ENCODE results near the gene PLEKHF1. TPM values are rescaled to one million over a fixed set of nuclear protein-coding genes. Genes with fewer than 3 reads are reported as not detected.

PLEKHF1 gene
- total and polyA plus RNA-seq, 2 experiments from 2014 or later: 9.3 to 18.0 TPM

DNA sequence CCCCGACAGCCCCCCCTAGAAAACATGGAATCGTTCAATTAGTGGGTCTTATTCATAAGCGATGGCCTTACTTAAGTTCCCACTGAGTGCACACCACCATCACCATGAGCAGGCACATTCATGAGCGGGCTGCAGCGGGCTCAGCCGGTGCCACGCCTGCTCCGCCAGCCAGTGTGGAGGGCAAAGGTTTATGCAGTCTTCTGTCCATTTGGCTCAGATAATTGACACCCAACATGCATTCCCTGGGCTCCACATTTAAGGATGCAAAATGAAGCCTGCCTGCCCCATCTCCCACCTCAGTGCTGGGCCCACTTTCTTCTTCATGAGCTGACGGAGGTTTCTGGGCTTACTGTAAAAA, 37.7 kb downstream of the PLEKHF1 start:
- H3K27me3 ChIP-seq (replicated peaks; ENCODE audit: insufficient read depth): no peaks in the 10 kb centered on the region
- no peak overlapping the region for H2AFZ ChIP-seq
- H3K4me3 ChIP-seq: no peak overlapping the region
- no peak overlapping the region for H3K4me2 ChIP-seq (ENCODE audit: unreplicated experiment)
- TF ChIP-seq EZH2 (IDR thresholded peaks at IDR 0.05; ENCODE audit: insufficient read depth, poor library complexity, severe bottlenecking) (no peak), EZH2phosphoT487 (IDR thresholded peaks at IDR 0.05; ENCODE audit: insufficient read depth, low read depth) (no peak)
- no peak overlapping the region for H3K27ac ChIP-seq
- H3K9me3 ChIP-seq (ENCODE audit: low read depth): no peaks in the 10 kb centered on the region
- peaks cover 9% of the 10 kb centered on the region for H3F3A ChIP-seq (ENCODE audit: insufficient read depth)
- no peaks in the 10 kb centered on the region; the same call in 1 of the 2 replicates for H3K79me2 ChIP-seq (ENCODE audit: insufficient read depth)
- H3K9me2 ChIP-seq (ENCODE audit: insufficient read depth): no peaks in the 10 kb centered on the region
- in situ Hi-C loops (cut with MboI): no loop called here
- no peaks in the 10 kb centered on the region for H4K20me1 ChIP-seq (ENCODE audit: insufficient read depth)
- H3K36me3 ChIP-seq (ENCODE audit: low read depth): no peaks in the 10 kb centered on the region; the same call in 1 of the 2 replicates
- H3K4me1 ChIP-seq (ENCODE audit: insufficient read depth): no peaks in the 10 kb centered on the region
- WGBS, 2 experiments (ENCODE audit: low coverage in 1 of 2, low lambda C conversion rate in 2 of 2, missing lambda C conversion rate in 2 of 2): 79 to 98% methylated on average over 7 to 9 of the region's 9 CpGs
- H3K9ac ChIP-seq: no peak overlapping the region
- DNase-seq: no peak

DNA sequence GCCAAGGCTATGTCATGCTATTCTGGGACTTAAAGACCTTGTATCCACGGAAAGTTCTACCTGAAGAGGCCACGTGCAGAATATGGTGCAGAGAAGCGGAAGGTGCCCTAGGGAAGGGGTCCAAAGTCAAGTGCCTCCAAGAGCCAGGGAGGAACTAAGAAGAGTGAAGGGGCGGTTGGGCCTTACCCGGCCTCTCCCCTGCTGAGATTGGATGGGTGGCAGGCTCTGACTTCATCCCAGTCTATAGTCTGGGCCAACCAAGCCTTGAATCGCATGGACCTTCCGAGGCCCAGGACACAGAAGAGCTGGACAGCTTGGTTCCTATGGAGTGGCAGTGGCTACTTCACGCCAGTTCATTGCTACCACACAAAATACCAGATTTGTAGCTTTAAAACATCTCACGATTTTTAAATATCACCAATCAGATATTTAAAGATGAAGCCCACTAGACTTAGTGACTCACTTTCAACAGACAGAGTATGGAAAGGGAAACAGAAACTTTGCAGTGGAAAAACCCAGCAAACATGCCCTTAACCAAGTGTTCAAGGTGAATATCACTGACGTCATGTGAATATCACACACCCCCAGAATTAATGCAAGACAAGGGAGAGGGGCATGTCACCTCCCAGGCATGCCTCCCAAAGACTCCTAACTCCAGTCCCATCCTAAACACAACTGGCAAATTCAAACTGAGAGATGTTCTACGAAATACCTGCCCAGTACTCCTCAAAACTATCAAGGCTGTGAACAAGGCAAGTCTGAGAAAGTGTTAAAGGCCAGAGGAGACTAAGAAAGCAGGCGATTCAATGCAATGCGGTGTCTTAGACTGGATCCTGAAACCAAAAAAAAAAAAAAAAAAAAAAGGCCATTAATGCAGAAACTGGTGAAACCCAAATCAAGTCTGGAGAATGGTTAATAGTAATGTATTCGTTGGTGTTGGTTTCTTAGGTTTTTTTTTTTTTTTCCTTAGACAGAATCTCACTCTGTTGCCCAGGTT, 39.6 kb downstream of the PLEKHF1 start:
- H3K9me3 ChIP-seq (ENCODE audit: low read depth): no peaks in the 10 kb centered on the region
- in situ Hi-C loops (cut with MboI): no loop called here
- H3F3A ChIP-seq (ENCODE audit: insufficient read depth): peaks cover 9% of the 10 kb centered on the region
- no peak overlapping the region for H3K27ac ChIP-seq
- H2AFZ ChIP-seq: no peak overlapping the region
- no peak for DNase-seq
- no peak overlapping the region for H3K4me2 ChIP-seq (ENCODE audit: unreplicated experiment)
- H3K4me1 ChIP-seq (ENCODE audit: insufficient read depth): no peaks in the 10 kb centered on the region
- no peaks in the 10 kb centered on the region; the same call in 1 of the 2 replicates for H3K36me3 ChIP-seq (ENCODE audit: low read depth)
- H3K9me2 ChIP-seq (ENCODE audit: insufficient read depth): no peaks in the 10 kb centered on the region
- H3K9ac ChIP-seq: no peak overlapping the region
- TF ChIP-seq EZH2phosphoT487 (IDR thresholded peaks at IDR 0.05; ENCODE audit: insufficient read depth, low read depth) (no peak), EZH2 (IDR thresholded peaks at IDR 0.05; ENCODE audit: insufficient read depth, poor library complexity, severe bottlenecking) (no peak)
- 84 to 87% methylated on average over 14 of the region's 14 CpGs for WGBS, 2 experiments (ENCODE audit: low coverage in 1 of 2, low lambda C conversion rate in 2 of 2, missing lambda C conversion rate in 2 of 2)
- no peaks in the 10 kb centered on the region; the same call in 1 of the 2 replicates for H4K20me1 ChIP-seq (ENCODE audit: insufficient read depth)
- H3K27me3 ChIP-seq (replicated peaks; ENCODE audit: insufficient read depth): no peaks in the 10 kb centered on the region
- peaks cover 19% of the 10 kb centered on the region for H3K79me2 ChIP-seq (ENCODE audit: insufficient read depth)
- no peak overlapping the region for H3K4me3 ChIP-seq

DNA sequence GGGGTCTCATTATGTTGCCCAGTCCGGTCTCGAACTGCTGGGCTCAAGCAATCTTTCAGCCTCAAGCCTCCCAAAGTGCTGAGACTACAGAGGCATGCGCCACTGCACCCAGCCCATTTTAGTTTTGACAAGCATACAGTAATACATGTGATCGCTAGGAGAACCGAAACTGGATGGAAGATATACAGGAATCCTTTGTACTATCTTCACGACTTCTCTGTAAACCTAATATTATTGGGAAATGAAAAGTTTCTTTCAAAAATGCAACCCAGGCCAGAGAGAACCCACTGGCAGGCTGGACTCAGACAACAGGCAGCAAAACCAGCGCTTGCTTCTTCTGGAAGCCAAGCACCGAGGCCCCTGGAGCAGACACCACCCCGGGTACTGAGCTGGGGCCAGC, 40.4 kb downstream of the PLEKHF1 start:
- Histone ChIP-seq H2AFZ (no peak overlapping the region), H3K4me3 (no peak overlapping the region), H3K27me3 (replicated peaks; ENCODE audit: insufficient read depth) (no peaks in the 10 kb centered on the region), H3K4me2 (ENCODE audit: unreplicated experiment) (no peak overlapping the region), H3K9me2 (ENCODE audit: insufficient read depth) (no peaks in the 10 kb centered on the region), H4K20me1 (ENCODE audit: insufficient read depth) (peaks cover 4% of the 10 kb centered on the region; the same call in 1 of the 2 replicates), H3K4me1 (ENCODE audit: insufficient read depth) (no peaks in the 10 kb centered on the region), H3K9ac (no peak overlapping the region), H3K9me3 (ENCODE audit: low read depth) (no peaks in the 10 kb centered on the region), H3K36me3 (ENCODE audit: low read depth) (no peaks in the 10 kb centered on the region; the same call in 1 of the 2 replicates), H3F3A (ENCODE audit: insufficient read depth) (peaks cover 9% of the 10 kb centered on the region), H3K27ac (no peak overlapping the region), H3K79me2 (ENCODE audit: insufficient read depth) (peaks cover 27% of the 10 kb centered on the region)
- no peak for DNase-seq
- in situ Hi-C loops (cut with MboI): no loop called here
- 86 to 94% methylated on average over 9 of the region's 9 CpGs for WGBS, 2 experiments (ENCODE audit: low coverage in 1 of 2, low lambda C conversion rate in 2 of 2, missing lambda C conversion rate in 2 of 2)
- no peak for TF ChIP-seq EZH2 (IDR thresholded peaks at IDR 0.05; ENCODE audit: insufficient read depth, poor library complexity, severe bottlenecking)
- no peak for TF ChIP-seq EZH2phosphoT487 (IDR thresholded peaks at IDR 0.05; ENCODE audit: insufficient read depth, low read depth)

DNA sequence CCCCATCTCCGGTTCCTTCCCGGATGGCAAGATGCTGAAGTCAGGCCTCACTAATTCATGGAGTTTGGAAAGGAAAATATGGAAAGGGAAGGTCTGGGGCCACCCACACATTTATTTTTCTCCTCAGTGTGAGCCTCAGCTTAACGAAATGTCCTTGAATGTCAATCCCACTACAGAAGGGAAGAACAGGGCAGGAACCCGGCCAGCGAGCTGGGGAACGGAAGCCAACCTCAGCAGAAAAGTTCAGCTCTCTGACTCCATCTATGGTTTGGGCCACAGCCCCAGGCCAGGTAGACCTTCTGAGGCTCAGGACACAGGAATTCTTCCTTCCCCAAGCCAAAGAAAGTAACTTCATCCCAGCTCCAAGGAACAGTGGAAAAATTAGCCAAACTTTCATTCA, 41.4 kb downstream of the PLEKHF1 start:
- in situ Hi-C loops (cut with MboI): no loop called here

More for the DNA sequence above, 41.4 kb downstream of the PLEKHF1 start:
- no peak for DNase-seq
- 84 to 89% methylated on average over 6 of the region's 6 CpGs for WGBS, 2 experiments (ENCODE audit: low coverage in 1 of 2, low lambda C conversion rate in 2 of 2, missing lambda C conversion rate in 2 of 2)
- no peak overlapping the region for H3K4me3 ChIP-seq
- H3K9me3 ChIP-seq (ENCODE audit: low read depth): no peaks in the 10 kb centered on the region
- peaks cover 4% of the 10 kb centered on the region; the same call in 1 of the 2 replicates for H4K20me1 ChIP-seq (ENCODE audit: insufficient read depth)
- peaks cover 36% of the 10 kb centered on the region for H3K79me2 ChIP-seq (ENCODE audit: insufficient read depth)
- H3K4me1 ChIP-seq (ENCODE audit: insufficient read depth): no peaks in the 10 kb centered on the region
- no peaks in the 10 kb centered on the region for H3K27me3 ChIP-seq (replicated peaks; ENCODE audit: insufficient read depth)
- no peak overlapping the region for H3K27ac ChIP-seq
- peaks cover under 1% of the 10 kb centered on the region; the same call in 1 of the 2 replicates for H3F3A ChIP-seq (ENCODE audit: insufficient read depth)
- no peak overlapping the region for H3K9ac ChIP-seq
- TF ChIP-seq EZH2phosphoT487 (IDR thresholded peaks at IDR 0.05; ENCODE audit: insufficient read depth, low read depth) (no peak), EZH2 (IDR thresholded peaks at IDR 0.05; ENCODE audit: insufficient read depth, poor library complexity, severe bottlenecking) (no peak)
- no peaks in the 10 kb centered on the region; the same call in 1 of the 2 replicates for H3K36me3 ChIP-seq (ENCODE audit: low read depth)
- no peak overlapping the region for H3K4me2 ChIP-seq (ENCODE audit: unreplicated experiment)
- no peaks in the 10 kb centered on the region for H3K9me2 ChIP-seq (ENCODE audit: insufficient read depth)
- H2AFZ ChIP-seq: no peak overlapping the region

Measured in GM23248 (cell line).